CD4-positive, CD25-positive, alpha-beta regulatory T cell (primary cell): ENCODE results near the gene SH2B2. TPM values are rescaled to one million over a fixed set of nuclear protein-coding genes. Genes with fewer than 3 reads are reported as not detected.
A peak's percentile ranks its signal among the peaks of the same experiment; 100 is the strongest.
"Not testable (repeated sequence)": the region's sequence is repeated elsewhere in the genome, so short reads cannot be mapped to it uniquely, and the experiment has no call there.

Experiments
- ATAC-seq, 2 donors: fragments of 150-1000 bp; cut with Tn5 transposase; one replicate each; pipeline ENCODE4 v1.10.0; 2021; ENCODE audit warnings: low read depth in 2 of 2, moderate number of reproducible peaks in 2 of 2, moderate library complexity in 1 of 2
- DNase-seq, 3 donors: peaks; one replicate each; pipeline versions ENCODE4 v3.0.0 to v3.0.0-alpha.2; 2012 to 2022; ENCODE audit warnings: mixed read lengths in 1 of 3
- H3K27ac ChIP-seq: one replicate; pipeline ENCODE4 v1.7.0; 2013; ENCODE audit warnings: mild to moderate bottlenecking, low read length; ENCODE audit not compliant: insufficient read depth, poor library complexity, severe bottlenecking
- H3K27me3 ChIP-seq: one replicate; pipeline ENCODE4 v1.7.0; 2013; ENCODE audit warnings: low read length; ENCODE audit not compliant: control insufficient read depth, insufficient read depth
- H3K36me3 ChIP-seq: one replicate; pipeline ENCODE4 v1.7.0; 2013; ENCODE audit warnings: mild to moderate bottlenecking, low read length, moderate library complexity; ENCODE audit not compliant: control insufficient read depth, insufficient read depth
- H3K4me1 ChIP-seq: 2 replicates; pipeline ENCODE4 v1.7.0; 2013; ENCODE audit warnings: mild to moderate bottlenecking, low read length; ENCODE audit not compliant: insufficient read depth, control insufficient read depth, poor library complexity, severe bottlenecking
- H3K4me3 ChIP-seq: one replicate; pipeline ENCODE4 v1.7.0; 2013; ENCODE audit warnings: low read depth, mild to moderate bottlenecking, low read length, moderate library complexity
- H3K9me3 ChIP-seq, 2 experiments: 1 replicate in 1 of 2; 2 replicates in 1 of 2; pipeline ENCODE4 v1.7.0; 2013; ENCODE audit warnings: low read length in 2 of 2, mild to moderate bottlenecking in 1 of 2, moderate library complexity in 1 of 2; ENCODE audit not compliant: control insufficient read depth in 2 of 2
- H3K27ac Mint-ChIP-seq, 3 donors: one replicate each; pipeline ENCODE4 v1.8.0; 2020 to 2022; ENCODE audit warnings: mild to moderate bottlenecking in 3 of 3, mixed read lengths in 3 of 3, moderate library complexity in 2 of 3
- H3K27me3 Mint-ChIP-seq: one replicate; pipeline ENCODE4 v1.8.0; 2022; ENCODE audit warnings: mild to moderate bottlenecking, mixed read lengths
- H3K36me3 Mint-ChIP-seq: one replicate; pipeline ENCODE4 v1.8.0; 2020; ENCODE audit warnings: mixed read lengths
- H3K4me1 Mint-ChIP-seq, 4 donors: one replicate each; pipeline ENCODE4 v1.8.0; 2020 to 2022; ENCODE audit warnings: mixed read lengths in 4 of 4, mild to moderate bottlenecking in 1 of 4
- H3K4me3 Mint-ChIP-seq, 4 donors: one replicate each; pipeline ENCODE4 v1.8.0; 2020 to 2022; ENCODE audit warnings: mild to moderate bottlenecking in 4 of 4, mixed read lengths in 4 of 4, moderate library complexity in 3 of 4
- H3K9me3 Mint-ChIP-seq, 7 donors: one replicate each; pipeline ENCODE4 v1.8.0; 2020 to 2022; ENCODE audit warnings: mixed read lengths in 7 of 7, mild to moderate bottlenecking in 3 of 7, moderate library complexity in 2 of 7
- polyA plus RNA-seq, 4 donors: library from polyadenylated mRNA; unstranded; fragments of 300-500 nt; fragmentation: Illumina TruSeq; gene quantifications; one replicate each; pipeline ENCODE4 v1.2.3, GENCODE V29; 2021
- total RNA-seq: library from RNA; stranded (reverse); gene quantifications from one replicate; pipeline ENCODE4 v1.2.3, GENCODE V29; 2022

The SH2B2 gene
- total and polyA plus RNA-seq, 5 donors from 2014 or later, result 0.24 to 0.94 (median 0.70) TPM

DNA sequence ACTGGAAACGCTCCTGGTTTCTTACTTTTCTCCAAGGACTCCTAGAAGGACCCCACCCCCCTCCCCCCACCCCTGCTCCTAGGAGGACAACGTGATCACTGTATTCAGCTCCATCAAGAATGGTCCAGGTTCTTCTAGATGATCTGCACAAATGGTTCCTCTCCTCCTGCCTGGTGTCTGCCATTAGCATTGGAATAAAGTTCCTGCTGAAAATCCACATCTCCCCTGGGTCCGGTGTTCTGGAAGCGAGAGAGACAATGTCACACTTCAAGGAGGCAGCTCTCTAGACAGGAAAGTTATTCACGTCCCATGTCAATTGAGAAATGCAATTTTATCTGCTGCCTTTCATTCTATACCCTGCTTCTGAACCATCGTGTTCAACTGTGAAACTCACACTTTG lies 60.3 kb downstream of the SH2B2 start:
- not testable (repeated sequence) for H3K36me3 Mint-ChIP-seq, H3K4me3 ChIP-seq, H3K9me3 ChIP-seq, H3K27ac ChIP-seq, H3K36me3 ChIP-seq, H3K27me3 ChIP-seq, H3K4me1 Mint-ChIP-seq, ATAC-seq, H3K4me3 Mint-ChIP-seq, H3K9me3 Mint-ChIP-seq, H3K27ac Mint-ChIP-seq, H3K27me3 Mint-ChIP-seq, H3K4me1 ChIP-seq, DNase-seq

DNA sequence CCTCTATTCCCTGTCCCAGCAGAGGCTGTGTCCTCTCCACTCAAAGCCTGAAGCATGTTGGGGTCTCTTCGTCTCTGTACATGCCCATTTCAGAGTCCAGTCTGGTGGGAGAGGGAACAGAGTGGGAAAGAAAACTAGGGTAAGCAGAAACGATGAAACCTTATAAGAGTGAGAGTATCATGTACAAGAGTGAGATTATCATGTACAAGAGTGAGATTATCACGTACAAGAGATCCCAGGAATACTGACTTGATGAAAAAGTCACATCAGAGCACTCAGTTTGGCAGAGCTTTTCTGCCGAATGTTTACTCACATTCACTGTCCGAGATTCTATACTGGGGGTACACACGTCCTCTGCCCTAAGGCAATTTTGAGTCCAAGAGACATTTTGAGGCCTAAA lies 69.7 kb downstream of the SH2B2 start, which contains the start of gene SPDYE6:
Gene SPDYE6 (minus strand): TSS at position 101 of the 400 bp plus-strand sequence. CDS start 421 bp downstream, outside the sequence.
- H3K27ac Mint-ChIP-seq, H3K4me3 Mint-ChIP-seq, H3K9me3 ChIP-seq, H3K27me3 Mint-ChIP-seq, H3K4me1 Mint-ChIP-seq, H3K4me3 ChIP-seq, DNase-seq, H3K4me1 ChIP-seq, H3K27me3 ChIP-seq, ATAC-seq, H3K36me3 Mint-ChIP-seq, H3K9me3 Mint-ChIP-seq, H3K36me3 ChIP-seq, H3K27ac ChIP-seq: not testable (repeated sequence)

DNA sequence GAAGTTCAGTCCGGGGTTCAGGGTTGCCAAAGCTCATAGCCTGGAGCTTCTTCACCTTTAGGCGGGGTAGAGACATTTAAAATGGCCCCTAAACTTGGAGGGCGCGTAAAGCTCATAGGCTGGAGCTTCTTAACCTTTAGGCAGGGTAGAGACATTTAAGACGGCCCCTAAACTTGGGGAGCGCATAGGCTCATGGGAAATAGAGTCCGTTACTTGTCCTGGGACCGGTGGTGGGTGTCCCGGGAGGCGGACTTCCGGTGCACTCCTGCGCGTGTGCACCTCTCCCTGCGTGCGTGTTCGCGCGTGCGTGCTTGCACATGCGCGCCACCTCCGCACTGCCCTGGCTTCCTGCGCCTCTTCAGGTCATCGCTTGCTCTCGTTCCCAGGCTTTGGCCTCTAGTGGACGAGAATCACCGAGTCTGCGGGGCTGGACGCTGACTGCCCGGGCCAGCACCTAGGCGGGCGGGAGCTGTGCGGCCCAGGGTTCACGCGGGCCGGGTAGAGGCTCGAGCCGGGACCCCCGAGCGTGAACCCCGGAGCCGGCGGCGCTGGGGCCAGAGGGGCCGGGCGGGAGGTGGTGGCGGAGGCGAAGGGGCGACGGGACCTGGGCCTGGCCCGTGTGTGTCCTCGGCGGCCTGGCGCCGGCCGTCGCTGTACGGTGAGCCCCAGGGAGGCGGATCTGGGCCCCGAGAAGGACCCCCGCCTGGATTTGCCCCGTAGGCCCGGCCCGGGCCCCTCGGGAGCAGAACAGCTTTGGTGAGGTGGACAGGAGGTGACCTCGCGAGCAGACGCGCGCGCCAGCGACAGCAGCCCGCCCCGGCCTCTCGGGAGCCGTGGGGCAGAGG lies 77.1 kb downstream of the SH2B2 start:
- DNase-seq (peak; percentile 92 to 99 (median 95)), ATAC-seq (peak; percentile 100)
- H3K4me1 Mint-ChIP-seq, result peaks cover 2 to 32% (median 9%) of the 10 kb centered on the region in 4 donors
- H3K27me3 ChIP-seq, H3K9me3 Mint-ChIP-seq, H3K4me1 ChIP-seq, H3K27me3 Mint-ChIP-seq, H3K36me3 Mint-ChIP-seq, H3K36me3 ChIP-seq, H3K9me3 ChIP-seq: not testable (repeated sequence)
- Histone ChIP-seq H3K27ac (peak overlapping the region; percentile 76), H3K4me3 (peak overlapping the region; percentile 55)
- H3K4me3 Mint-ChIP-seq, result peak overlapping the region; percentile 92 to 97 (median 94)
- peak overlapping the region; percentile 52 to 93 (median 91) for H3K27ac Mint-ChIP-seq

DNA sequence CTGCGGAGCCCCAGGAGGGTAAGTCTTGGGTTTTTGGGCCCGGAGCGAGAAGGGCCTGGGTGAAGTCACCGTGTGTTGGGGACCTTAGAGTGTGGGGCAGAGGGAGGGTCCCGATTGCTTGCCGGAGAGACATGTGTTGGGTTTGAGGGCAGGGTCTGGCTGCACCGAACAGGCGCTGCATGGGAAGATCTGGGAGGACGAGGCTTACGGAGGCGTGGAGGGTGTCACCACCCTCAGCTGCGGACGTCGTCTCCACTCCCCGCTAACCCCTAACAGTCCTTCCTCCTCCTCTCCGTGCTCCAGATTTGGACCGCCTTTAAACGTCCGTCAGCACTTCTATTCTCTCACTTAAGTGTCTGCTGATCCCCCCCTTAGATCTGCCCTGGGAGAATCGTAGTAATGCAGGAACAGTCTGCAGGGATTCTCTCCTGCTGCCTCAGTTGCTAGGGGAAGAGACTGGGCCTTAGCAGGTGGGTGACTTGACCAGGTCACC lies 77.8 kb downstream of the SH2B2 start:
- not testable (repeated sequence) for H3K9me3 ChIP-seq, DNase-seq, H3K27me3 ChIP-seq, H3K9me3 Mint-ChIP-seq, H3K36me3 ChIP-seq, H3K27me3 Mint-ChIP-seq, H3K4me1 ChIP-seq, ATAC-seq, H3K36me3 Mint-ChIP-seq
- Mint-ChIP-seq H3K27ac (peak overlapping the region; percentile 79 to 95 (median 83)), H3K4me3 (peak overlapping the region; percentile 90 to 97 (median 92)), H3K4me1 (peaks cover 2 to 32% (median 9%) of the 10 kb centered on the region in 4 donors)
- Histone ChIP-seq H3K27ac (peak overlapping the region; percentile 76), H3K4me3 (peak overlapping the region; percentile 41)

DNA sequence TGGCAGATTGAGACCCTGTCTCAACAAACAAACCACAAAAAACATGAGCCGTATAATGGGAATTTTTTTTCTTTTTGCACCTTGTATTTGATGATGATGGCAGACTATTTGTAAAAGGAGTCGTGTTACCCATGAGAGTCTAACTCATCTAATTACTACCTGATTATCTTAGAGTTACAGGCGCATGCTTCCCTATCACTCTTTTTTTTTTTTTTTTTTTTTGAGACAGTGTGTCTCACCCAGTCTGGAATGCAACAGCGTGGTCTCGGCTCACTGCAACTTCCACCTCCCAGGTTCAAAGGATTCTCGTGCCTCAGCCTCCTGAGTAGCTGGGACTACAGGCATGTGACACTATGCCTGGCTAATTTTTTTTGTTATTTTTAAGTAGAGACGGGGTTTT lies 78.7 kb downstream of the SH2B2 start:
- Mint-ChIP-seq H3K4me3 (peak overlapping the region in 3 of 4 donors; percentile 54 to 56 (median 56)), H3K36me3 (peaks cover 12% of the 10 kb centered on the region), H3K4me1 (peaks cover 4 to 37% (median 12%) of the 10 kb centered on the region in 4 donors)
- H3K4me3 ChIP-seq, H3K27ac ChIP-seq, H3K4me1 ChIP-seq, H3K9me3 Mint-ChIP-seq, H3K27me3 ChIP-seq, H3K36me3 ChIP-seq, DNase-seq, H3K9me3 ChIP-seq, H3K27ac Mint-ChIP-seq, ATAC-seq, H3K27me3 Mint-ChIP-seq: not testable (repeated sequence)

DNA sequence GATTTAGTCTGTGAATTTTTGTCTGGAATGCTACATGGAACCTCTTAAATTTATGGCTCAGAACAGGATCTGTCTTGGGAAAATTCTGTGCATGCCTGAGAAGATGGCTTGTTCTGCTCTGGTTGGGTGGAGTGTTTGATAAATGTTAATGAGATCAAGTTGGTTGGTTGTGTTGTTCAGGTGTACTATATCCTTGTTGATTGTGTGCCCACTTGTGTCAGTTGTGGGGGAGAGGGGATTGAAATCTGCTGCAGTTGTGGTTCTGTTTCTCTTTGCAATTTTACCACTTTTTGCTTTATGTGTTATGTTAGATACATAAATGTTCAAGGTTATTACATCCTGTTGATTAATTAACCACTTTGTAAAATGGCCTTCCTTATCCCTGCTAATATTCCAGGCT lies 83.4 kb downstream of the SH2B2 start:
- H3K27me3 ChIP-seq, H3K27me3 Mint-ChIP-seq, H3K4me1 ChIP-seq, H3K9me3 ChIP-seq, H3K4me3 Mint-ChIP-seq, DNase-seq, H3K9me3 Mint-ChIP-seq, H3K36me3 ChIP-seq, ATAC-seq, H3K4me3 ChIP-seq, H3K27ac ChIP-seq: not testable (repeated sequence)
- Mint-ChIP-seq H3K4me1 (peaks cover 0 to 40% (median 12%) of the 10 kb centered on the region in 4 donors), H3K27ac (peak overlapping the region in 1 of 3 donors; percentile 60), H3K36me3 (peaks cover 15% of the 10 kb centered on the region)

Other genes with a start within 250 kb of the SH2B2 start
- gene SPDYE6, start 69.6 kb downstream of the SH2B2 start, total RNA-seq, result not detected
- gene SPDYE6, start 69.6 kb downstream of the SH2B2 start, polyA plus RNA-seq, result under 1 TPM in 2 of 4 donors, not detected in 2; 0.16 to 0.22 TPM
- gene PRKRIP1, start 109.5 kb downstream of the SH2B2 start, total RNA-seq, result 47.7 TPM
- 10 to 100 TPM; 12.3 to 15.5 (median 14.8) TPM for gene PRKRIP1, start 109.5 kb downstream of the SH2B2 start, polyA plus RNA-seq
- gene ORAI2, start 146.7 kb downstream of the SH2B2 start, total RNA-seq, result 14.6 TPM
- 10 to 100 TPM; 15.8 to 26.6 (median 17.7) TPM for gene ORAI2, start 146.7 kb downstream of the SH2B2 start, polyA plus RNA-seq
- 7.4 TPM for gene ALKBH4, start 178.0 kb downstream of the SH2B2 start, total RNA-seq
- 10 to 100 TPM; 18.4 to 20.6 (median 19.4) TPM for gene ALKBH4, start 178.0 kb downstream of the SH2B2 start, polyA plus RNA-seq
- 12.9 TPM for gene LRWD1, start 178.1 kb downstream of the SH2B2 start, total RNA-seq
- 10 to 100 TPM; 12.4 to 15.3 (median 13.7) TPM for gene LRWD1, start 178.1 kb downstream of the SH2B2 start, polyA plus RNA-seq
- gene POLR2J, start 192.1 kb downstream of the SH2B2 start, total RNA-seq, result 39.1 TPM
- gene POLR2J, start 192.1 kb downstream of the SH2B2 start, polyA plus RNA-seq, result 100 to 1,000 TPM in 3 of 4 donors, 10 to 100 TPM in 1; 73.9 to 109 (median 104) TPM
- 32.4 TPM for gene RASA4B, start 230.9 kb downstream of the SH2B2 start, total RNA-seq
- gene RASA4B, start 230.9 kb downstream of the SH2B2 start, polyA plus RNA-seq, result 10 to 100 TPM in 1 of 4 donors, 1 to 10 TPM in 3; 8.0 to 14.2 (median 9.3) TPM